Mesothelial cell of epicardium (in vitro differentiated cells): Measurements from ENCODE around the gene SLAMF6. TPM values are rescaled to one million over a fixed set of nuclear protein-coding genes. Genes with fewer than 3 reads are reported as not detected.
"Not testable (repeated sequence)": the region's sequence is repeated elsewhere in the genome, so short reads cannot be mapped to it uniquely, and the experiment has no call there.

Experiments
- DNase-seq, 2 experiments: peaks; one replicate each; pipeline ENCODE4 v3.0.0; 2021; ENCODE audit warnings: low spot score in 2 of 2; ENCODE audit not compliant: unreplicated experiment in 2 of 2
- H3K27ac Mint-ChIP-seq: 2 replicates; pipeline ENCODE4 v1.8.0; 2021; ENCODE audit warnings: mixed read lengths
- H3K27me3 Mint-ChIP-seq: 2 replicates; pipeline ENCODE4 v1.8.0; 2021; ENCODE audit warnings: low read depth, mixed read lengths
- H3K36me3 Mint-ChIP-seq: 2 replicates; pipeline ENCODE4 v1.8.0; 2021; ENCODE audit warnings: mixed read lengths
- H3K4me1 Mint-ChIP-seq: 2 replicates; pipeline ENCODE4 v1.8.0; 2021; ENCODE audit warnings: mixed read lengths
- H3K4me3 Mint-ChIP-seq: 2 replicates; pipeline ENCODE4 v1.8.0; 2021; ENCODE audit warnings: mild to moderate bottlenecking, moderate library complexity, mixed read lengths
- H3K9me3 Mint-ChIP-seq: 2 replicates; pipeline ENCODE4 v1.8.0; 2021; ENCODE audit warnings: mixed read lengths
- total RNA-seq: library from RNA; stranded (reverse); gene quantifications from 3 replicates; pipeline ENCODE4 v1.2.1, GENCODE V29; 2021
- TF ChIP-seq, protein P1 (sequence below): fragments of 200-600 bp; sonication (generic); IDR thresholded peaks from one replicate; pipeline ENCODE4 v1.5.0; 2021; ENCODE audit warnings: antibody characterized with exemption; ENCODE audit not compliant: unreplicated experiment

Gene SLAMF6
- total RNA-seq, 1 donor from 2014 or later = not detected

GRCh38 chr1:160521554-160521953, 1.5 kb downstream of the SLAMF6 start:
- Mint-ChIP-seq H3K27me3 (peaks cover 9% of the 10 kb centered on the region), H3K27ac (no peak overlapping the region), H3K9me3 (peaks cover 13% of the 10 kb centered on the region), H3K4me3 (no peak overlapping the region), H3K36me3 (no peaks in the 10 kb centered on the region), H3K4me1 (peaks cover 6% of the 10 kb centered on the region)
- DNase-seq = no peak
- TF ChIP-seq, protein P1, sequence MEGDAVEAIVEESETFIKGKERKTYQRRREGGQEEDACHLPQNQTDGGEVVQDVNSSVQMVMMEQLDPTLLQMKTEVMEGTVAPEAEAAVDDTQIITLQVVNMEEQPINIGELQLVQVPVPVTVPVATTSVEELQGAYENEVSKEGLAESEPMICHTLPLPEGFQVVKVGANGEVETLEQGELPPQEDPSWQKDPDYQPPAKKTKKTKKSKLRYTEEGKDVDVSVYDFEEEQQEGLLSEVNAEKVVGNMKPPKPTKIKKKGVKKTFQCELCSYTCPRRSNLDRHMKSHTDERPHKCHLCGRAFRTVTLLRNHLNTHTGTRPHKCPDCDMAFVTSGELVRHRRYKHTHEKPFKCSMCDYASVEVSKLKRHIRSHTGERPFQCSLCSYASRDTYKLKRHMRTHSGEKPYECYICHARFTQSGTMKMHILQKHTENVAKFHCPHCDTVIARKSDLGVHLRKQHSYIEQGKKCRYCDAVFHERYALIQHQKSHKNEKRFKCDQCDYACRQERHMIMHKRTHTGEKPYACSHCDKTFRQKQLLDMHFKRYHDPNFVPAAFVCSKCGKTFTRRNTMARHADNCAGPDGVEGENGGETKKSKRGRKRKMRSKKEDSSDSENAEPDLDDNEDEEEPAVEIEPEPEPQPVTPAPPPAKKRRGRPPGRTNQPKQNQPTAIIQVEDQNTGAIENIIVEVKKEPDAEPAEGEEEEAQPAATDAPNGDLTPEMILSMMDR = no peak

- no peak for DNase-seq
- H3K36me3 Mint-ChIP-seq = no peaks in the 10 kb centered on the region
- TF ChIP-seq, protein P1 = no peak
- no peak overlapping the region for H3K27ac Mint-ChIP-seq
- no peak overlapping the region for H3K4me3 Mint-ChIP-seq
- peaks cover 10% of the 10 kb centered on the region for H3K9me3 Mint-ChIP-seq
- peaks cover 6% of the 10 kb centered on the region for H3K4me1 Mint-ChIP-seq
- peaks cover 10% of the 10 kb centered on the region for H3K27me3 Mint-ChIP-seq
These were observed 2.1 kb downstream of the SLAMF6 start for GRCh38 chr1:160520999-160521398.

GRCh38 chr1:160520582-160520981, 2.5 kb downstream of the SLAMF6 start:
- Mint-ChIP-seq H3K4me3 (no peak overlapping the region), H3K9me3 (peaks cover 8% of the 10 kb centered on the region), H3K4me1 (peaks cover 6% of the 10 kb centered on the region), H3K27ac (no peak overlapping the region), H3K27me3 (peaks cover 11% of the 10 kb centered on the region), H3K36me3 (no peaks in the 10 kb centered on the region)
- TF ChIP-seq, protein P1 = no peak
- DNase-seq = no peak

DNA sequence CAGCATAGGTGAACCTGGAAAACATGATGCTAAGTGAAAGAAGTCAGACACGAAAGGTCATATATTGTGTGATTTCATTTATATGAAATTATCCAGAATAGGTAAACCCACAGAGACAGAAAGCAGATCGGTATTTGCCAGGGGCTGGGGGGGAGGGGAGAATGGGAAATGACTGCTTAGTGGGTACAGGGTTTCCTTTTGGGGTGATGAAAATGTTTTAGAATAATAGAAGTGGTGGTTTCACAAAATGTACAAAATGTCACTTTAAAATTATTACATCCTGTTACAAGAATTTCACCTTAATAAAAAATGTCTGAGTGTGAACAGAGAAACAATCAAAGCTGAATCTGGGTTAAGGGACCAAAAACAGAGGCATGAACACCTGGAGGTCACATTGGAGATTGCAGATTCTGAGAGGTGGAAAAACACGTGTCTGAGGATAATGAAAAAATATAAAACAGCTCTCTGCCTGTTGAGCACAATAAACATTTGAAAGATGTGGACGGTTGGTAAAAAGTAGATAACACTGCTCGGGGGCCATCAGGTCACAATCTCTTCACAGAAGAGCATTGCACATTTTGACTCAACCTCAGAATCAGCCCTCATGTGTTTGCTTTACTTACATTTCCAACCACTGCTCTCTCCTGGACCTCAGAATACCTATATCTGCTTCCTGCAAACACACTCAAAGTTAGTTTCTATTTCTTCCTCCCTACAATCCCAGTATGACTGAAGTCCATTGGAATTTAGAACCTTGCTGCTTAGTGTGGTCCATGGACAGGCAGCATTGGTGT, 3.2 kb downstream of the SLAMF6 start:
- peaks cover 11% of the 10 kb centered on the region for H3K27me3 Mint-ChIP-seq
- peaks cover 6% of the 10 kb centered on the region for H3K4me1 Mint-ChIP-seq
- peaks cover under 1% of the 10 kb centered on the region for H3K9me3 Mint-ChIP-seq
- H3K27ac Mint-ChIP-seq = no peak overlapping the region
- no peaks in the 10 kb centered on the region for H3K36me3 Mint-ChIP-seq
- H3K4me3 Mint-ChIP-seq = no peak overlapping the region
- TF ChIP-seq, protein P1 = peak; percentile 41
- no peak for DNase-seq

- not testable (repeated sequence) for H3K27ac Mint-ChIP-seq, H3K4me1 Mint-ChIP-seq, H3K9me3 Mint-ChIP-seq, DNase-seq, H3K36me3 Mint-ChIP-seq, H3K4me3 Mint-ChIP-seq
- H3K27me3 Mint-ChIP-seq = peaks cover 25% of the 10 kb centered on the region
These were observed 5.5 kb downstream of the SLAMF6 start for GRCh38 chr1:160517519-160517918.

- peaks cover 17% of the 10 kb centered on the region for H3K27me3 Mint-ChIP-seq
- not testable (repeated sequence) for DNase-seq, H3K27ac Mint-ChIP-seq, H3K36me3 Mint-ChIP-seq, H3K4me3 Mint-ChIP-seq, H3K4me1 Mint-ChIP-seq
- peaks cover 14% of the 10 kb centered on the region for H3K9me3 Mint-ChIP-seq
These were observed 7.1 kb downstream of the SLAMF6 start for GRCh38 chr1:160515908-160516307.
